SK-N-SH (cell line): ENCODE data around the gene NEK2. TPM values are rescaled to one million over a fixed set of nuclear protein-coding genes. Genes with fewer than 3 reads are reported as not detected.

Source experiments
- CTCF ChIA-PET: fragments of 300-600, 350-600 bp; formaldehyde crosslinking; extraction: SDS; loops from one replicate; lab custom pipeline; 2021; lab: Yijun Ruan, JAX
- POLR2A ChIA-PET: fragments of 350-600 bp; sonication (Branson Sonifier 250); formaldehyde crosslinking; extraction: SDS; loops from one replicate; lab custom pipeline; 2020; ENCODE audit warnings: antibody characterized with exemption, inconsistent platforms; lab: Yijun Ruan, JAX
- DNase-seq: peaks from one replicate; pipeline ENCODE4 v3.0.0; 2012
- H2AFZ ChIP-seq: fragments of 200-600 bp; sonication (generic); 2 replicates; pipeline ENCODE4 v1.8.1; 2016; ENCODE audit warnings: antibody characterized with exemption, mild to moderate bottlenecking, low read depth
- H3F3A ChIP-seq: fragments of 200-600 bp; sonication (generic); replicated peaks from 2 replicates; pipeline ENCODE3; 2016; ENCODE audit warnings: antibody characterized with exemption, mild to moderate bottlenecking; ENCODE audit not compliant: insufficient read depth
- H3K27ac ChIP-seq, 2 experiments: fragments of 200-500 bp in 1 of 2; fragments of 200-600 bp in 1 of 2; sonication (Bioruptor generic) in 1 of 2; sonication (generic), shearing (Covaris generic) in 1 of 2; 2 replicates each; pipeline versions ENCODE4 v1.5.1 to v1.6.1; 2014 to 2016; ENCODE audit warnings: low read depth in 2 of 2, inconsistent platforms in 1 of 2, low read length in 1 of 2, mild to moderate bottlenecking in 1 of 2, mixed read lengths in 1 of 2
- H3K27me3 ChIP-seq: fragments of 200-600 bp; sonication (generic), shearing (Covaris generic); 2 replicates; pipeline ENCODE4 v1.6.1; 2016; ENCODE audit warnings: mixed run types; ENCODE audit not compliant: insufficient read depth
- H3K36me3 ChIP-seq, 2 experiments: fragments of 200-500 bp in 1 of 2; fragments of 200-600 bp in 1 of 2; sonication (Bioruptor generic) in 1 of 2; sonication (generic) in 1 of 2; replicated peaks in 1 of 2; 2 replicates each; pipeline versions ENCODE3 to v1.5.1; 2014 to 2016; ENCODE audit warnings: low read length in 1 of 2, mild to moderate bottlenecking in 1 of 2; ENCODE audit not compliant: insufficient read depth in 2 of 2, control insufficient read depth in 1 of 2
- H3K4me1 ChIP-seq, 2 experiments: fragments of 200-500 bp in 1 of 2; fragments of 200-600 bp in 1 of 2; sonication (Bioruptor generic) in 1 of 2; sonication (generic), shearing (Covaris generic) in 1 of 2; 2 replicates each; pipeline versions ENCODE4 v1.5.1 to v1.6.1; 2014 to 2016; ENCODE audit warnings: low read depth in 1 of 2, low read length in 1 of 2, mixed run types in 1 of 2; ENCODE audit not compliant: insufficient read depth in 2 of 2, control insufficient read depth in 1 of 2
- H3K4me2 ChIP-seq: fragments of 200-600 bp; sonication (generic), shearing (Covaris generic); 2 replicates; pipeline ENCODE4 v1.6.1; 2017; ENCODE audit warnings: mixed run types
- H3K4me3 ChIP-seq, 2 experiments: fragments of 200-500 bp in 1 of 2; fragments of 200-600 bp in 1 of 2; sonication (Bioruptor generic) in 1 of 2; sonication (generic), shearing (Covaris generic) in 1 of 2; 2 replicates each; pipeline versions ENCODE4 v1.5.1 to v1.8.1; 2014 to 2016; ENCODE audit warnings: low read depth in 2 of 2, inconsistent platforms in 1 of 2, low read length in 1 of 2, mild to moderate bottlenecking in 1 of 2, mixed read lengths in 1 of 2, moderate library complexity in 1 of 2
- H3K79me2 ChIP-seq: fragments of 200-600 bp; sonication (generic); 2 replicates; pipeline ENCODE4 v1.8.1; 2017; ENCODE audit warnings: mild to moderate bottlenecking; ENCODE audit not compliant: insufficient read depth
- H3K9ac ChIP-seq: fragments of 200-600 bp; sonication (generic); 2 replicates; pipeline ENCODE4 v1.6.1; 2017; ENCODE audit warnings: mixed run types
- H3K9me2 ChIP-seq: fragments of 200-600 bp; sonication (generic); 2 replicates; pipeline ENCODE4 v1.6.1; 2017; ENCODE audit warnings: mixed run types
- H3K9me3 ChIP-seq: fragments of 200-600 bp; sonication (generic); 2 replicates; pipeline ENCODE4 v1.6.1; 2017; ENCODE audit warnings: mixed run types, mild to moderate bottlenecking, moderate library complexity
- H4K20me1 ChIP-seq: fragments of 200-600 bp; sonication (generic); 2 replicates; pipeline ENCODE4 v1.6.1; 2017; ENCODE audit warnings: mild to moderate bottlenecking, mixed run types; ENCODE audit not compliant: insufficient read depth
- FOSL2 ChIP-seq: IDR thresholded peaks from 2 replicates; pipeline ENCODE4 v1.4.0; 2012; ENCODE audit warnings: low read depth, mild to moderate bottlenecking, moderate library complexity, borderline replicate concordance
- MAX ChIP-seq: IDR thresholded peaks from 2 replicates; pipeline ENCODE4 v1.4.0; 2012; ENCODE audit warnings: low read depth
- NFIC ChIP-seq: IDR thresholded peaks from 2 replicates; pipeline ENCODE4 v1.4.0; 2012; ENCODE audit warnings: borderline replicate concordance
- RFX5 ChIP-seq: IDR thresholded peaks from 2 replicates; pipeline ENCODE4 v1.6.1; 2012; ENCODE audit warnings: mild to moderate bottlenecking, improper control_type of control experiment, low read length
- YY1 ChIP-seq: IDR thresholded peaks from 2 replicates; pipeline ENCODE4 v1.4.0; 2012; ENCODE audit warnings: low read depth, mild to moderate bottlenecking
- WGBS: methylation state at CpG from one replicate; pipeline ENCODE4 v1.1.6; 2017; ENCODE audit warnings: low lambda C conversion rate; 5-methylcytosine and 5-hydroxymethylcytosine counted together
- polyA plus RNA-seq, 3 experiments: library from polyadenylated mRNA; depleted of rRNA; stranded (reverse); fragments of >200 nt; gene quantifications; 2 replicates each; pipeline ENCODE4 v1.2.3, GENCODE V29; 2012
- TF ChIP-seq, protein P1 (sequence below): fragments of 200-600 bp; sonication (generic); IDR thresholded peaks from 2 replicates; pipeline ENCODE4 v1.6.1; 2017; ENCODE audit warnings: antibody characterized with exemption, mild to moderate bottlenecking, moderate library complexity
- TF ChIP-seq, protein P2 (sequence below): IDR thresholded peaks from 2 replicates; pipeline ENCODE4 v1.4.0; 2012; ENCODE audit warnings: low read depth, borderline replicate concordance

The NEK2 gene
- polyA plus RNA-seq, 1 of the 3 experiments (the other 2 are of a cell fraction), result 9.4 TPM

GRCh38 chr1:211652371-211652770 lies 23.1 kb downstream of the NEK2 start (continued):
- TF ChIP-seq, protein P1, sequence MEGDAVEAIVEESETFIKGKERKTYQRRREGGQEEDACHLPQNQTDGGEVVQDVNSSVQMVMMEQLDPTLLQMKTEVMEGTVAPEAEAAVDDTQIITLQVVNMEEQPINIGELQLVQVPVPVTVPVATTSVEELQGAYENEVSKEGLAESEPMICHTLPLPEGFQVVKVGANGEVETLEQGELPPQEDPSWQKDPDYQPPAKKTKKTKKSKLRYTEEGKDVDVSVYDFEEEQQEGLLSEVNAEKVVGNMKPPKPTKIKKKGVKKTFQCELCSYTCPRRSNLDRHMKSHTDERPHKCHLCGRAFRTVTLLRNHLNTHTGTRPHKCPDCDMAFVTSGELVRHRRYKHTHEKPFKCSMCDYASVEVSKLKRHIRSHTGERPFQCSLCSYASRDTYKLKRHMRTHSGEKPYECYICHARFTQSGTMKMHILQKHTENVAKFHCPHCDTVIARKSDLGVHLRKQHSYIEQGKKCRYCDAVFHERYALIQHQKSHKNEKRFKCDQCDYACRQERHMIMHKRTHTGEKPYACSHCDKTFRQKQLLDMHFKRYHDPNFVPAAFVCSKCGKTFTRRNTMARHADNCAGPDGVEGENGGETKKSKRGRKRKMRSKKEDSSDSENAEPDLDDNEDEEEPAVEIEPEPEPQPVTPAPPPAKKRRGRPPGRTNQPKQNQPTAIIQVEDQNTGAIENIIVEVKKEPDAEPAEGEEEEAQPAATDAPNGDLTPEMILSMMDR, result no peak
- no peak for TF ChIP-seq RFX5
- TF ChIP-seq YY1, result no peak
- no peak for TF ChIP-seq FOSL2

GRCh38 chr1:211650904-211651303 lies 24.5 kb downstream of the NEK2 start:
- ChIA-PET POLR2A (no interaction called here), CTCF (interaction anchor here (1.4 to 12.7 kb wide), 6 partner anchors 9 to 181 kb away, joined by 4 to 209 read pairs (median 19); partner anchors contain the start of gene SLC30A1)
- Histone ChIP-seq H3K27me3 (no peaks in the 10 kb centered on the region), H3K27ac (no peak overlapping the region), H3K4me2 (no peak overlapping the region), H4K20me1 (no peaks in the 10 kb centered on the region), H3K4me1 (peaks cover 0 to 4% of the 10 kb centered on the region in 2 experiments; a peak in 1 of 4 replicates), H3K36me3 (no peaks in the 10 kb centered on the region), H2AFZ (no peak overlapping the region), H3K79me2 (no peaks in the 10 kb centered on the region), H3F3A (peaks cover 4% of the 10 kb centered on the region), H3K9me2 (no peaks in the 10 kb centered on the region), H3K4me3 (no peak overlapping the region), H3K9me3 (no peaks in the 10 kb centered on the region), H3K9ac (no peak overlapping the region)
- no peak for DNase-seq
- no peak for TF ChIP-seq NFIC
- TF ChIP-seq, protein P1, result no peak
- TF ChIP-seq MAX, result no peak
- TF ChIP-seq, protein P2, sequence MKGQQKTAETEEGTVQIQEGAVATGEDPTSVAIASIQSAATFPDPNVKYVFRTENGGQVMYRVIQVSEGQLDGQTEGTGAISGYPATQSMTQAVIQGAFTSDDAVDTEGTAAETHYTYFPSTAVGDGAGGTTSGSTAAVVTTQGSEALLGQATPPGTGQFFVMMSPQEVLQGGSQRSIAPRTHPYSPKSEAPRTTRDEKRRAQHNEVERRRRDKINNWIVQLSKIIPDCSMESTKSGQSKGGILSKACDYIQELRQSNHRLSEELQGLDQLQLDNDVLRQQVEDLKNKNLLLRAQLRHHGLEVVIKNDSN, result no peak
- WGBS, result 85% methylated on average over 7 of the region's 7 CpGs
